Hepatocyte (in vitro differentiated cells): ENCODE measurements around the gene SLC9B1.

ENCODE experiments used
- CTCF ChIP-seq: fragments of 200-600 bp; sonication (generic); IDR thresholded peaks from 2 replicates; pipeline ENCODE4 v1.5.1; 2016; ENCODE audit warnings: antibody characterized with exemption, mild to moderate bottlenecking; ENCODE audit not compliant: poor library complexity
- EZH2phosphoT487 ChIP-seq: fragments of 200-600 bp; sonication (generic); IDR thresholded peaks from one replicate; pipeline ENCODE4 v1.6.1; 2018; ENCODE audit warnings: antibody characterized with exemption, mild to moderate bottlenecking, low read depth, moderate library complexity; ENCODE audit not compliant: unreplicated experiment, severe bottlenecking

- no peak for TF ChIP-seq CTCF
- no peak for TF ChIP-seq EZH2phosphoT487
Measured at GRCh38 chr4:102862016-102862415, 157.5 kb downstream of the SLC9B1 start.
